ENCODE data around the gene TBC1D14. TPM values are rescaled to one million over a fixed set of nuclear protein-coding genes. Genes with fewer than 3 reads are reported as not detected.
"Not testable (repeated sequence)": the region's sequence is repeated elsewhere in the genome, so short reads cannot be mapped to it uniquely, and the experiment has no call there.

The TBC1D14 gene
- polyA plus RNA-seq, 3 donors: 62.6 to 67.5 (median 62.6) TPM

GRCh38 chr4:6908432-6909112 lies 1.1 kb upstream of the TBC1D14 start:
- no peak for DNase-seq (ENCODE audit: low read depth in 3 of 3, low spot score in 2 of 3)

GRCh38 chr4:6909970-6910339 lies 329 bp downstream of the TBC1D14 start:
- no peak for DNase-seq (ENCODE audit: low read depth in 3 of 3, low spot score in 2 of 3)

GRCh38 chr4:6910340-6910959 lies 824 bp downstream of the TBC1D14 start:
- DNase-seq (ENCODE audit: low read depth in 3 of 3, low spot score in 2 of 3): no peak

GRCh38 chr4:6910960-6911874 lies 1.6 kb downstream of the TBC1D14 start:
- DNase-seq (ENCODE audit: low read depth in 3 of 3, low spot score in 2 of 3): no peak

- DNase-seq (ENCODE audit: low read depth in 3 of 3, low spot score in 2 of 3): not testable (repeated sequence)
Measured at GRCh38 chr4:6911917-6912316, 2.3 kb downstream of the TBC1D14 start.

- no peak for DNase-seq (ENCODE audit: low read depth in 3 of 3, low spot score in 2 of 3)
Measured at GRCh38 chr4:6912441-6912840, 2.8 kb downstream of the TBC1D14 start.

- no peak for DNase-seq (ENCODE audit: low read depth in 3 of 3, low spot score in 2 of 3)
Measured at GRCh38 chr4:6913350-6913905, 3.8 kb downstream of the TBC1D14 start.

GRCh38 chr4:6914448-6914847 lies 4.8 kb downstream of the TBC1D14 start:
- DNase-seq (ENCODE audit: low read depth in 3 of 3, low spot score in 2 of 3): no peak

GRCh38 chr4:6915041-6916005 lies 5.7 kb downstream of the TBC1D14 start:
- DNase-seq (ENCODE audit: low read depth in 3 of 3, low spot score in 2 of 3): no peak

GRCh38 chr4:6916069-6916586 lies 6.5 kb downstream of the TBC1D14 start:
- no peak for DNase-seq (ENCODE audit: low read depth in 3 of 3, low spot score in 2 of 3)

GRCh38 chr4:6916587-6917460 lies 7.2 kb downstream of the TBC1D14 start:
- DNase-seq (ENCODE audit: low read depth in 3 of 3, low spot score in 2 of 3): no peak

- DNase-seq (ENCODE audit: low read depth in 3 of 3, low spot score in 2 of 3): no peak
Measured at GRCh38 chr4:6917461-6918271, 8.0 kb downstream of the TBC1D14 start.

GRCh38 chr4:6918338-6918737 lies 8.7 kb downstream of the TBC1D14 start:
- no peak for DNase-seq (ENCODE audit: low read depth in 3 of 3, low spot score in 2 of 3)

GRCh38 chr4:6920171-6920570 lies 10.5 kb downstream of the TBC1D14 start:
- DNase-seq (ENCODE audit: low read depth in 3 of 3, low spot score in 2 of 3): no peak

GRCh38 chr4:6923507-6923906 lies 13.9 kb downstream of the TBC1D14 start:
- no peak for DNase-seq (ENCODE audit: low read depth in 3 of 3, low spot score in 2 of 3)

- DNase-seq (ENCODE audit: low read depth in 3 of 3, low spot score in 2 of 3): no peak
Measured at GRCh38 chr4:6924361-6924779, 14.7 kb downstream of the TBC1D14 start.

GRCh38 chr4:6925357-6925836 lies 15.8 kb downstream of the TBC1D14 start:
- DNase-seq (ENCODE audit: low read depth in 3 of 3, low spot score in 2 of 3): no peak

GRCh38 chr4:6926081-6926480 lies 16.5 kb downstream of the TBC1D14 start:
- DNase-seq (ENCODE audit: low read depth in 3 of 3, low spot score in 2 of 3): no peak
